Breast epithelium (tissue), 3 donors: Measurements from ENCODE around the gene ITGB6.

Source experiments
- POLR2A ChIP-seq: fragments of 450-650 bp; IDR thresholded peaks from one replicate; pipeline ENCODE4 v1.6.1; 2016; ENCODE audit warnings: antibody characterized with exemption, mild to moderate bottlenecking, moderate library complexity
- POLR2AphosphoS5 ChIP-seq, 3 donors: sonication (generic); formaldehyde crosslinking; IDR thresholded peaks; one replicate each; pipeline ENCODE4 v1.6.1; 2017; ENCODE audit warnings: antibody characterized with exemption in 3 of 3
- TF ChIP-seq, protein P1 (sequence below), 3 donors: fragments of 450-650 bp; IDR thresholded peaks; one replicate each; pipeline ENCODE4 v1.5.1; 2016 to 2017; ENCODE audit warnings: antibody characterized with exemption in 3 of 3, mild to moderate bottlenecking in 3 of 3, moderate library complexity in 3 of 3

DNA sequence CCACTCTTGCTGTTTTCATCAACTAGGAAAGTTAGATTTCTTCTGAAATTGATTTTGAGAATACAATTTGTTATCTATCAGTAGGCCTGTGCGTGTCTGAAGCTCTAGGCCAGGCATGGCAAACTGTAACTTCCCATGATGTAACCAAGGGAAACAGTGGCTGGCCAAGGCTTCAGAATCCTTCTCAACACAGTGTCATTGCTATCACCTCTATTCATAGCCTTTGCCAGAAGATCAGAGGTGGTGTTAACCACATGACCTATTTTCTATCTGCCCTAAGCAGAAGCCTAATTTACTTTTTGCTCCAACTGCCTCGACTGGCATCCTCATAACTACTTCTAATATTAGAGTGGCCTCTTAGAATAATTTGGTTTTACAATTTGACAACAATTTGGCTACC is 2.5 kb downstream of the ITGB6 start:
- TF ChIP-seq, protein P1, sequence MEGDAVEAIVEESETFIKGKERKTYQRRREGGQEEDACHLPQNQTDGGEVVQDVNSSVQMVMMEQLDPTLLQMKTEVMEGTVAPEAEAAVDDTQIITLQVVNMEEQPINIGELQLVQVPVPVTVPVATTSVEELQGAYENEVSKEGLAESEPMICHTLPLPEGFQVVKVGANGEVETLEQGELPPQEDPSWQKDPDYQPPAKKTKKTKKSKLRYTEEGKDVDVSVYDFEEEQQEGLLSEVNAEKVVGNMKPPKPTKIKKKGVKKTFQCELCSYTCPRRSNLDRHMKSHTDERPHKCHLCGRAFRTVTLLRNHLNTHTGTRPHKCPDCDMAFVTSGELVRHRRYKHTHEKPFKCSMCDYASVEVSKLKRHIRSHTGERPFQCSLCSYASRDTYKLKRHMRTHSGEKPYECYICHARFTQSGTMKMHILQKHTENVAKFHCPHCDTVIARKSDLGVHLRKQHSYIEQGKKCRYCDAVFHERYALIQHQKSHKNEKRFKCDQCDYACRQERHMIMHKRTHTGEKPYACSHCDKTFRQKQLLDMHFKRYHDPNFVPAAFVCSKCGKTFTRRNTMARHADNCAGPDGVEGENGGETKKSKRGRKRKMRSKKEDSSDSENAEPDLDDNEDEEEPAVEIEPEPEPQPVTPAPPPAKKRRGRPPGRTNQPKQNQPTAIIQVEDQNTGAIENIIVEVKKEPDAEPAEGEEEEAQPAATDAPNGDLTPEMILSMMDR (IDR thresholded peaks at IDR 0.05), result no peak
- TF ChIP-seq POLR2A (no peak), POLR2AphosphoS5 (IDR thresholded peaks at IDR 0.05) (no peak)
